ENCODE results near the gene HOXC12.

HOXC12 gene

GRCh38 chr12:53976172-53976822 lies 21.6 kb downstream of the HOXC12 start:
- no peak for DNase-seq (ENCODE audit: insufficient read length)
- TF ChIP-seq POLR2AphosphoS5 (IDR thresholded peaks at IDR 0.05; ENCODE audit: low read depth, low read length): no peak
- TF ChIP-seq TAF1 (IDR thresholded peaks at IDR 0.05; ENCODE audit: borderline replicate concordance, low read depth, low read length): no peak
- no peak for TF ChIP-seq POLR2A (IDR thresholded peaks at IDR 0.05; ENCODE audit: low read depth, low read length)
- FAIRE-seq: no peak

- DNase-seq (ENCODE audit: insufficient read length) (no peak), FAIRE-seq (no peak)
- TF ChIP-seq TAF1 (IDR thresholded peaks at IDR 0.05; ENCODE audit: borderline replicate concordance, low read depth, low read length): no peak
- no peak for TF ChIP-seq POLR2A (IDR thresholded peaks at IDR 0.05; ENCODE audit: low read depth, low read length)
- no peak for TF ChIP-seq POLR2AphosphoS5 (IDR thresholded peaks at IDR 0.05; ENCODE audit: low read depth, low read length)
These were observed 22.3 kb downstream of the HOXC12 start for GRCh38 chr12:53976823-53977595.

DNA sequence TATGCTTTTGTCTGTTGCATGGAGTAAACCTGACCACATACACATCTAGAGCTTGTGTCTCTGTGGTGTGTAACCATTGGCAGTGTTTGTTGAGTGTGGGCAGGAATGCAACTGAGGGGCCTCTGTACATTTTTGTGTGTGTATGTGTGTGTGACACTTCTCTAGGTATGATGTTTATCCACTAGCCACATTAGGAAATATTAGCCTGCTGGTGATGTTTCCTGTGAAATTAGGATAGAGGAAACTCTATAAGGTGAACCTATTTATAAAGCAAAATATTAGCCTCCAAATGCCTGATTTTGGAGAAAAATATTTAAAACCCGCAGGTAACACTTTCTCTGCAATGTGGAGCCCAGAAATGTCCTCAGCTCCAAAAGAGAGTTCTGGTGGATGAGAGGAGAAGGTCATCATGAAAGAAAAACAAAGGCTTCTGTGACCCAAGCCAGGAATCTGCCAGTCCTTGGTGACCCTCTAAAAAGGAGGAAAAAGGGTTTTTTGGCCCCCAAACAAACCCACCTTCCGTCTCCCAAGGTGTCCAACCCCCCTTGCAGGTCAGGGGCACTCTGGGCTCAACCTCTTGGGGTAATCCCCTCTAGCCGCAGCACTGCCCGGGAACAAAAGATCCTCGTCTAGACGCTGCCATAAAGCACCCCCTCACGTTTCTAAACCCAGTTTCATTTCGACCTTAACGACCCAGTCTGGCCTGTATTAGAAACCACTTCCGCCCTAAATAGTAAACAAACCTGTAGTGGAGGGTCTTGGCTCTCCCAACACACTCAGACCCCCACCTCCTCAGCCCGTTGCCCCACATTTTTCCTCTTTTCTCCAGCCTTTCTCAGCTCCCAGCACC lies 23.1 kb downstream of the HOXC12 start:
- FAIRE-seq (peak; percentile 38), DNase-seq (ENCODE audit: insufficient read length) (no peak)
- TF ChIP-seq POLR2AphosphoS5 (IDR thresholded peaks at IDR 0.05; ENCODE audit: low read depth, low read length) (no peak), POLR2A (IDR thresholded peaks at IDR 0.05; ENCODE audit: low read depth, low read length) (no peak), TAF1 (IDR thresholded peaks at IDR 0.05; ENCODE audit: borderline replicate concordance, low read depth, low read length) (no peak)

DNA sequence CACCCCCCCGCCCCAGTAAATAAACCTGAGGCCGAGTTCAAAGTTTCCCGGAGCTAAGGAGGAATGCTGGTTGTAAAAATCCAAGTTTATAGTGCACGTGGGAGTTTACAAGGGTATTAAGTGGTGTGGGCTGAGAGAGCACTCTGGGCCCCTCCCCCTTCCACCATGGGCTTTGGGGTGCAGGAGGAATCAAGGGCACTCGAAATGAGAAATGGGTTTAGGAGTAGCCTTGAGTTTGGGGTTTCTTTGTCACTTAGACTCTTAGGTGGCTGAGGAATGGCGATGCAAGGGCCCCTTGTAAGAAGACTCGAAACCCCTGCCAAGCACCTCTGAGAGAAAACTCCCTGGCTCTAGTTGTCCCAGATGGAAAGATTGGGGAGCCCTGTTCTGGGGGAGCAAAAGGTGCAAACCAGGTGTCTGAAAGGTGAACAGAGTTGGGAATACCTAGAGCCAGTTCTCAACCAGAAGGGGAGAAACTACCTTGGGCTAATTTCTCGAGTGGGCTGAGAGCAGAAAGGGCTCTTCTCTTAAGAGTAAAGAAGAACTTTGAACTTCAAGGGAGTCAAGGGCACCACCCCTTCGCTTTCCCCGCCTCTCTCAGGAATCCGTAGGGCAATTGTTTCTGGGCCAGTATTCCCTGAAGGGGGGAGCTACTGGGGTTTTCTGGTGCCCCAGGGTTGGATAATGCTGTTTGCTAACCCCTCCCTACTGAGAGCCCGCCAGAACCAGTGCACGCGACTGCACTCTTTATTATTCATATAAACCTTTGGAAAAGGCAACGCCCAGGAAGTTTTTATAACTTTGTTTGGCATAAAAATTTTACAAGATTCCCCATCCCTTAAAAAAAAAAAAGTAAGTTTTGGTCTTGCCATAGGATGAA lies 24.0 kb downstream of the HOXC12 start:
- TF ChIP-seq TAF1 (IDR thresholded peaks at IDR 0.05; ENCODE audit: borderline replicate concordance, low read depth, low read length) (no peak), POLR2AphosphoS5 (IDR thresholded peaks at IDR 0.05; ENCODE audit: low read depth, low read length) (no peak), POLR2A (IDR thresholded peaks at IDR 0.05; ENCODE audit: low read depth, low read length) (no peak)
- DNase-seq (ENCODE audit: insufficient read length) (no peak), FAIRE-seq (no peak)

- TF ChIP-seq TAF1 (IDR thresholded peaks at IDR 0.05; ENCODE audit: borderline replicate concordance, low read depth, low read length) (no peak), POLR2AphosphoS5 (IDR thresholded peaks at IDR 0.05; ENCODE audit: low read depth, low read length) (no peak)
- DNase-seq (ENCODE audit: insufficient read length) (no peak), FAIRE-seq (no peak)
These were observed 25.6 kb downstream of the HOXC12 start for GRCh38 chr12:53980104-53980801.

GRCh38 chr12:53980802-53981496 lies 26.2 kb downstream of the HOXC12 start:
- peak; percentile 70 for FAIRE-seq
- TF ChIP-seq POLR2A (IDR thresholded peaks at IDR 0.05; ENCODE audit: low read depth, low read length): no peak
- TF ChIP-seq POLR2AphosphoS5 (IDR thresholded peaks at IDR 0.05; ENCODE audit: low read depth, low read length): no peak
- DNase-seq (ENCODE audit: insufficient read length): no peak

- DNase-seq (ENCODE audit: insufficient read length) (no peak), FAIRE-seq (no peak)
- TF ChIP-seq TAF1 (IDR thresholded peaks at IDR 0.05; ENCODE audit: borderline replicate concordance, low read depth, low read length): no peak
- no peak for TF ChIP-seq POLR2A (IDR thresholded peaks at IDR 0.05; ENCODE audit: low read depth, low read length)
- no peak for TF ChIP-seq POLR2AphosphoS5 (IDR thresholded peaks at IDR 0.05; ENCODE audit: low read depth, low read length)
These were observed 27.2 kb downstream of the HOXC12 start for GRCh38 chr12:53981634-53982565.

DNA sequence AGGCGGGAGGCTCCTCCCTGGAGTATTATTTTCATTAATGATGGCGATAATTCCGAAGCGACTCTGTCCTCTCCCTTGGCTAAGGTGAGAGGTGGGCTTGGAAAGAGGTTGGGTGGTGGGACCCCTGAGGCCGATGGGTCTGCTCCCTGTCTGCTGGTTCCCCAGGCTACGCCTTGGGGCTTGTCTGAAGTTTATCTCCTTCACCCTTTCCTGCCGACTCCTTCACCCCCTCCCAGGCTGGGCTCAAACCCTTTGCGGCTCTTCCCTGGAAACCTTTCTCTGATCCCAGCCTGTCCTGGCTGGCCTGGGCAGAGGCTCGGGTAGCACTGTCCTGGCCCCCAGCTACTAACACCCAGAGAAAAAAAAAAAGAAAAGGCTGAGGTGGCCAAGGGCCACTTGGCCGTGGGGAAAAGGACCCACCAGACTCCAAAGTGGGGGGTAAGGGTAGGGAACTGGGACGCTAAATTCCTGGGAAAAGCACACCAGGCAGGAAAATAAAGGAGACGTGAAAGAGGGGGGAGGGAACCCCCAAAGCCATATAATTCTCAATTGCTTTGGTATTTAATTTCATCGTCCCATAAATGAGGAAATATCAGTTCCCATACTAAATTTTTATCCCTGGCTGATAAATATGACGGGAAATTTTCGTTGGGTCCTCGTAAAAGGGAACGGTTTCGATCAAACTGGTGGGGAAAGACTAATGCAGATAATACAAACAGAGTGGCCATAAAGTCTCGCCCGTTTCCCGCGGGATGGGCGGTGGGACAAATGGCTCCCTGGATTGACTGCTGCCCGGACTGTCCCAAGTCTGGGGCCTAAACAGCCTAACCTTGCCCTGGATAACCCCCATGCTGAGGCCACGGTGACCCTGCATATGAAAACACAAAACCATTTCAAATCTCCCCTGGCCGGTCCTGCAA lies 28.2 kb downstream of the HOXC12 start:
- FAIRE-seq: no peak
- DNase-seq (ENCODE audit: insufficient read length): no peak
- TF ChIP-seq TAF1 (IDR thresholded peaks at IDR 0.05; ENCODE audit: borderline replicate concordance, low read depth, low read length) (no peak), POLR2AphosphoS5 (IDR thresholded peaks at IDR 0.05; ENCODE audit: low read depth, low read length) (no peak), POLR2A (IDR thresholded peaks at IDR 0.05; ENCODE audit: low read depth, low read length) (no peak)

Data from GM12892 (cell line).